GM06990 (cell line): ENCODE results near the gene NID2.

Experiments used
- DNase-seq: peaks from one replicate; pipeline ENCODE4 v3.0.0-alpha.2; 2011; ENCODE audit not compliant: insufficient read length; ENCODE audit errors: extremely low read depth
- H3K27me3 ChIP-seq: replicated peaks from 2 replicates; pipeline ENCODE4 v1.6.0; 2011; ENCODE audit warnings: low read length; ENCODE audit not compliant: control insufficient read depth, insufficient read depth
- H3K36me3 ChIP-seq: 2 replicates; pipeline ENCODE4 v1.5.1; 2011; ENCODE audit warnings: low read length; ENCODE audit not compliant: control insufficient read depth, insufficient read depth
- H3K4me3 ChIP-seq: replicated peaks from 2 replicates; pipeline ENCODE4 v1.5.1; 2011; ENCODE audit warnings: low read depth, mild to moderate bottlenecking, control low read depth, low read length
- CTCF ChIP-seq: IDR thresholded peaks from 2 replicates; pipeline ENCODE4 v1.5.1; 2011; ENCODE audit warnings: low read length, control low read depth, mild to moderate bottlenecking, inconsistent platforms; ENCODE audit not compliant: insufficient read depth, poor library complexity, severe bottlenecking

NID2 gene

GRCh38 chr14:52015411-52016030, 53.3 kb downstream of the NID2 start:
- TF ChIP-seq CTCF, result no peak
- DNase-seq, result no peak
- no peaks in the 10 kb centered on the region; the same call in 1 of the 2 replicates for H3K27me3 ChIP-seq
- no peak overlapping the region for H3K4me3 ChIP-seq
- H3K36me3 ChIP-seq, result peaks cover 6% of the 10 kb centered on the region

GRCh38 chr14:52014601-52015267, 54.1 kb downstream of the NID2 start:
- no peak for DNase-seq
- Histone ChIP-seq H3K27me3 (no peaks in the 10 kb centered on the region; the same call in 1 of the 2 replicates), H3K36me3 (peaks cover 9% of the 10 kb centered on the region), H3K4me3 (no peak overlapping the region)
- no peak for TF ChIP-seq CTCF

GRCh38 chr14:52013984-52014600, 54.8 kb downstream of the NID2 start:
- peaks cover 12% of the 10 kb centered on the region for H3K36me3 ChIP-seq
- no peaks in the 10 kb centered on the region; the same call in 1 of the 2 replicates for H3K27me3 ChIP-seq
- TF ChIP-seq CTCF, result peak; percentile 53
- no peak overlapping the region for H3K4me3 ChIP-seq
- no peak for DNase-seq

GRCh38 chr14:52012635-52013034, 56.2 kb downstream of the NID2 start:
- Histone ChIP-seq H3K4me3 (no peak overlapping the region), H3K27me3 (no peaks in the 10 kb centered on the region; the same call in 1 of the 2 replicates), H3K36me3 (peaks cover 20% of the 10 kb centered on the region)

GRCh38 chr14:52011523-52011922, 57.3 kb downstream of the NID2 start:
- DNase-seq, result no peak
- Histone ChIP-seq H3K27me3 (no peaks in the 10 kb centered on the region), H3K4me3 (no peak overlapping the region), H3K36me3 (peaks cover 21% of the 10 kb centered on the region)
- TF ChIP-seq CTCF, result no peak

More at GRCh38 chr14:52012635-52013034, 56.2 kb downstream of the NID2 start:
- TF ChIP-seq CTCF, result no peak
- DNase-seq, result no peak
